Peyer's patch (tissue), 4 donors: ENCODE data around the gene HABP4. TPM values are rescaled to one million over a fixed set of nuclear protein-coding genes. Genes with fewer than 3 reads are reported as not detected.

ENCODE experiments used
- DNase-seq, 3 donors: peaks; one replicate each; pipeline ENCODE4 v3.0.0-alpha.2; 2017 to 2019
- H3K27ac ChIP-seq, 4 donors: fragments of 200-600 bp; sonication (generic); one replicate each; pipeline ENCODE4 v1.5.1; 2016 to 2019
- H3K27me3 ChIP-seq, 2 donors: fragments of 200-600 bp; sonication (generic); one replicate each; pipeline ENCODE4 v1.5.1; 2019
- H3K36me3 ChIP-seq, 3 donors: fragments of 200-600 bp; sonication (generic); one replicate each; pipeline ENCODE4 v1.5.1; 2016 to 2019
- H3K4me1 ChIP-seq, 4 donors: fragments of 200-600 bp; sonication (generic); one replicate each; pipeline ENCODE4 v1.5.1; 2016 to 2019
- H3K4me3 ChIP-seq, 4 donors: fragments of 200-600 bp; sonication (generic); 1 replicate in 3 of 4; 2 replicates in 1 of 4; pipeline ENCODE4 v1.5.1; 2016 to 2019; ENCODE audit warnings: mild to moderate bottlenecking in 1 of 4
- H3K9me3 ChIP-seq, 4 donors: fragments of 200-600 bp; sonication (generic); one replicate each; pipeline ENCODE4 v1.5.1; 2016 to 2019; ENCODE audit warnings: mild to moderate bottlenecking in 1 of 4
- CTCF ChIP-seq, 6 experiments: fragments of 450-650 bp in 4 of 6; fragments of 200-600 bp in 2 of 6; sonication (generic) in 1 of 6; IDR thresholded peaks; one replicate each; pipeline ENCODE4 v1.5.1; 2017 to 2019; ENCODE audit warnings: antibody characterized with exemption in 6 of 6, mild to moderate bottlenecking in 3 of 6, moderate library complexity in 1 of 6
- POLR2A ChIP-seq, 2 donors: fragments of 450-650 bp; IDR thresholded peaks; one replicate each; pipeline ENCODE4 v1.5.1; 2017; ENCODE audit warnings: antibody characterized with exemption in 2 of 2, mild to moderate bottlenecking in 2 of 2, moderate library complexity in 2 of 2
- total RNA-seq, 4 donors: library from RNA; depleted of rRNA; stranded (reverse); fragments of >200 nt; gene quantifications; one replicate each; pipeline ENCODE4 v1.1.0, GENCODE V29; 2016

HABP4 gene
- total RNA-seq, 4 donors from 2014 or later = 3.2 to 19.8 (median 5.1) TPM

DNA sequence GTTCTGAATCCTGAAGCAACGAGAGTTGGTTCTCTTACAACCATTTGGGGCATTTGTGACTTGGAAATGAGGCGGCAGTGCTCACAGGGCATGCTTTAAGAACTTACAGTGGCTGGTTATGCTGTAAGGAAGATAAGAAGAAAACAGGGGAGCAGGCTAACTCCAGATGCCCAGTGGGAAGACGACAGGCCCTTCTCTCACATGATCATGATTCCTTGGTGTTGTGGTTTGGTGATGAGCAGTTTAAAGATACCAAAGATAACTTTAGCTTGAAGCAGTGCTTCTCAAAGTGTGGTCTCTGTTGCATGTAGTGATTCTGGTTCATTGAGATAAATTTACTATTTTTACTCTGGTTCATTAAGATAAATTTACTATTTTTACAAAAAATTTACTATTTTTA, 2.6 kb upstream of the HABP4 start:
- TF ChIP-seq POLR2A (IDR thresholded peaks at IDR 0.05) (no peak), CTCF (IDR thresholded peaks at IDR 0.05) (no peak)
- no peak overlapping the region for H3K4me3 ChIP-seq
- H3K9me3 ChIP-seq = no peaks in the 10 kb centered on the region
- DNase-seq = no peak
- H3K27ac ChIP-seq = no peak overlapping the region
- H3K27me3 ChIP-seq = no peaks in the 10 kb centered on the region
- H3K36me3 ChIP-seq = no peaks in the 10 kb centered on the region
- H3K4me1 ChIP-seq = peaks cover 0 to 13% (median 3%) of the 10 kb centered on the region in 4 donors

DNA sequence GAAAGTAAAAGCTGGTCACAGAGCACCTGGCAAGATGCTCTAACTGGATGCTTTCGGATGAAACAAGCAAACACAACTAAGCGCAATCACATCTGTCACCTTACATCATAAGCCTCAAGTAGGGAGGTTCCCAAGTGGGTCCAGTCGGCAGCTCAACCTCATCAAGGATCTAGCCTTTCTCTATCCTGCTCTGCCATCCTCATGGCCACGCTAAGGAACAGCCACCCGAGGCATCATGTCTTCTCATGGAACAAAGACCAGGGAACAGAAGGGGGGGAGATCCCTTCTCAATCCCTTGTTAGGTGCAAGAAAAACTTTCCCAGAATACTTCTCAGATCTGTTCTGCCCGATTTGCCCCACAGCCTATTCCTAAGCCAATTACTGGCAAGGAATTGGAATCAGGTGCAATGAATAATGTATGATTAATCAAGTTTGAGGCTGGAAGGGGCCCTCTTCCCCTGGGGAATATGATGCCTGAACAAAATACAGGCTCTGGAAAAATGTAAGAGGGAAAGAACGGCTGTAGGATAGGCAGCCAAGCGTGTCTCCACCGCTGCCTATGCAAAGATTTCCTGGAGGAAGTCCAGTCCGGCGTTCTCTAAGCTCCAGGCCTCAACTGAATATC, 1.3 kb upstream of the HABP4 start:
- no peak overlapping the region for H3K27ac ChIP-seq
- no peaks in the 10 kb centered on the region for H3K36me3 ChIP-seq
- no peak for DNase-seq
- no peaks in the 10 kb centered on the region for H3K9me3 ChIP-seq
- H3K4me3 ChIP-seq = no peak overlapping the region
- H3K27me3 ChIP-seq = no peaks in the 10 kb centered on the region
- TF ChIP-seq CTCF (IDR thresholded peaks at IDR 0.05) = no peak
- no peak for TF ChIP-seq POLR2A (IDR thresholded peaks at IDR 0.05)
- peaks cover 0 to 13% (median 3%) of the 10 kb centered on the region in 4 donors for H3K4me1 ChIP-seq

- peaks cover 0 to 13% (median 3%) of the 10 kb centered on the region in 4 donors for H3K4me1 ChIP-seq
- no peak for DNase-seq
- no peaks in the 10 kb centered on the region for H3K36me3 ChIP-seq
- no peaks in the 10 kb centered on the region for H3K9me3 ChIP-seq
- peak overlapping the region; percentile 81 to 94 (median 88) for H3K4me3 ChIP-seq
- TF ChIP-seq CTCF (IDR thresholded peaks at IDR 0.05) (no peak), POLR2A (IDR thresholded peaks at IDR 0.05) (no peak)
- peak overlapping the region in 3 of 4 donors; percentile 48 to 81 (median 55) for H3K27ac ChIP-seq
- H3K27me3 ChIP-seq = no peaks in the 10 kb centered on the region
These were observed 485 bp upstream of the HABP4 start for GRCh38 chr9:96449523-96449844.

DNA sequence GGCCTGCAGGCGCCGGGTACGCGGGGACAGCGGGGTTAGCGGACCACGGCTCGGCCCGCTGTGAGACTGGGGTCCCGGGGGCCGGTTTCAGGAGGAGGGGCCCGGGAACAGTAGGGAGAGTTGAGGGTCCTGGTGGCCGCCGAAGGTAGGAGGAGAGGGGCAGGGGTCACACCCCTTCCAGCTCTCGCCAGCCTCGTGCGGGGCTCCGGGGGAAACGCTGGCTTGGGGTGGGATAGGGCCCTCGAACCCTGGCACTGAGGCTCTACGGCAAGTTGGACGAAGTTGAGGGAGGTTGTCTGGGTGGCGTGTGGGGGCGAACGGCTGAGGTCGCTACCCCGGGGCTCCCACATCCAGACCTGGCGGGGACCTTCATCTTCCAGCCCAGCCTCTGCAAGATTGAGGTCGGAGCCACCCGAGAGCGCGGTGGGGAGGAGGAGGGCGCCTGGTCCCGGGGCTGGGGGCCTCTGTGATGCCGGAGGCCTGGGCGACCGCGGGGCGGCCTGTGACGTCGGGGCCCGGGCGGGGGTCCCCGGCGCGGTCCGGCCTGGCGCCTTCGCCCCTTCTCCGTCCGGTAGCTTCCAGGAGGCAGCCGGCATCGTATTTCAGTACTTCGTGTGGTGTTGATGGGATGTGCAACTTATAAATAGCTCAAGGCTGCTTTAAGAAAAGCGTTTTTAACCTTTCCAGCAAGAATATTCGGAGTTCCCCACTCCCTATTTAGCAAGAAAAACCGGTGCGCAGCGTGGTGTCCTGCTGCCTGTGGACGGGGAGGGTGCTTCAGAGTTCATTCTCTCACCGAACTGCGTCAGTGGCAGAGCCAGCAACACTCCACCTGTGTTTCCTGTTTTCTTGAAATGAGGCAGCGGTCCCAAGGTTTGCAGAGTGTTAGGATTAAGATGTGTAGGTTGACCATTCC, 902 bp downstream of the HABP4 start:
- peaks cover 0 to 13% (median 3%) of the 10 kb centered on the region in 4 donors for H3K4me1 ChIP-seq
- H3K9me3 ChIP-seq = no peaks in the 10 kb centered on the region
- peak overlapping the region; percentile 81 to 94 (median 88) for H3K4me3 ChIP-seq
- peak overlapping the region; percentile 79 to 87 (median 84) for H3K27ac ChIP-seq
- no peaks in the 10 kb centered on the region for H3K36me3 ChIP-seq
- peak; percentile 58 to 74 (median 62) for DNase-seq
- H3K27me3 ChIP-seq = no peaks in the 10 kb centered on the region
- TF ChIP-seq CTCF (IDR thresholded peaks at IDR 0.05) = no peak
- TF ChIP-seq POLR2A (IDR thresholded peaks at IDR 0.05) = no peak

DNA sequence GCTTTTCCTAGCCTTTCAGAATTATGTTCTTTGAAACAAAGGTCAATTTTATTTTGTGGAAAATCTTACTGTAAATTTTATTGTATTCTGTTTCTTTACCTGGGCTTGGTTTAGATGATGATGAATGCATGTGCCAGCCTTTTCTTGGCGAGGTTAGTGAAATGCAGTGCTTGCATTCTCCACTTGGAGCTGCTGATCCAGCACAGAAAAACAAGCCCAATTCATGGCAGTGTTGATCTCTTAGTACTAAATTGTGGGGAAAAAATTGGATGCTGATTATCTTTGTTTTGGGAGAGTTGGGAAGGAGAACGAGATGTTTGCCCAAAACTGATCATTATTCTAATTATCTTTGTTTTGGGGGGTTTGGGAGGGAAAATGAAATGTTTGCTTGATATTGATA, 3.7 kb downstream of the HABP4 start:
- no peak overlapping the region for H3K27ac ChIP-seq
- H3K36me3 ChIP-seq = no peaks in the 10 kb centered on the region
- no peaks in the 10 kb centered on the region for H3K27me3 ChIP-seq
- no peak for DNase-seq
- TF ChIP-seq POLR2A (IDR thresholded peaks at IDR 0.05) = no peak
- peak in 3 of 6 experiments; percentile 36 to 49 (median 42) for TF ChIP-seq CTCF (IDR thresholded peaks at IDR 0.05)
- H3K4me3 ChIP-seq = no peak overlapping the region
- peaks cover 0 to 13% (median 3%) of the 10 kb centered on the region in 4 donors for H3K4me1 ChIP-seq
- H3K9me3 ChIP-seq = no peaks in the 10 kb centered on the region
